Skin of body (tissue), 2 donors: ENCODE data around the gene PLPP2. TPM values are rescaled to one million over a fixed set of nuclear protein-coding genes. Genes with fewer than 3 reads are reported as not detected.
"Not testable (repeated sequence)": the region's sequence is repeated elsewhere in the genome, so short reads cannot be mapped to it uniquely, and the experiment has no call there.

ENCODE experiments used
- DNase-seq: peaks from one replicate; lab custom pipeline; 2025; lab: John Stamatoyannopoulos, UW
- total RNA-seq: library from RNA; depleted of rRNA; stranded (reverse); fragments of >200 nt; gene quantifications from one replicate; pipeline ENCODE4 v1.2.3, GENCODE V29; 2014

The PLPP2 gene
- total RNA-seq, 1 donor from 2014 or later, result 5.1 TPM

DNA sequence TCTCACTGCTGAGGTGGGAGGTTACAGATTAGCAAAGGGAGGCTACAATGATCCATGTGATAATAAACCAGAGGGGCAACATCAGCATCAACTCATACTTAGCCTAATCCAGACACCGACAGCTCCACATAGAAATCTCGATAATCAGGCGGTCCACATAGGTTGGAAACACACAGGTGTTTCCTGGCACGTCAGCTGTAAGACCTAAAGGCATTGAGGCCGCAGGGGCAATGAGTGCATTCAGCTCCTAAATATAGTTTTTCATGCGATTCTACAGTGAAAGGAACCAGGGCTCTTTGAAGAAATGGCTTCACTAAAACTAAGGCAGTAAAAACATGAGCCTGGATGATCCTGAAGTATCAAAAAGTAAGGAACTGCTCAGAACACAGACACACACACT, 19.3 kb downstream of the PLPP2 start:
- no peak for DNase-seq

DNA sequence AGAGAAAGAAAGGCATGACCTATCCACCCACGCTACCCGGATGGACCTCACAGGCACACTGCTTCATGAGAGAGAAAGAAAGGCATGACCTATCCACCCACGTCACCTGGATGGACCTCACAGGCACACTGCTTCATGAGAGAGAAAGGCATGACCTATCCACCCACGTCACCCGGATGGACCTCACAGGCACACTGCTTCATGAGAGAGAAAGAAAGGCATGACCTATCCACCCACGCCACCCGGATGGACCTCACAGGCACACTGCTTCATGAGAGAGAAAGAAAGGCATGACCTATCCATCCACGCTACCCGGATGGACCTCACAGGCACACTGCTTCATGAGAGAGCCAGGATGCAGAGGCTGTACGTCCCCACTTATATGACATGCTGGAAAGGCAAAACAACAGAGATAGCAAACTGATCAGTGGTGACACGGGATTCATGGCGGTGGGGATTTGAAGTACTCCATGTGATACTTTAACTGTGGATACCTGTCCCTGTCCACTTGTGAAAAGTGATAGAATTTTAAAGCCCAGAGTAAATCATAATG, 20.4 kb downstream of the PLPP2 start:
- DNase-seq, result not testable (repeated sequence)

GRCh38 chr19:269241-269640, 22.0 kb downstream of the PLPP2 start:
- DNase-seq, result no peak

- DNase-seq, result no peak
Observed at GRCh38 chr19:262125-262524, 29.1 kb downstream of the PLPP2 start.

- DNase-seq, result not testable (repeated sequence)
Observed at GRCh38 chr19:256804-257203, 34.4 kb downstream of the PLPP2 start.

DNA sequence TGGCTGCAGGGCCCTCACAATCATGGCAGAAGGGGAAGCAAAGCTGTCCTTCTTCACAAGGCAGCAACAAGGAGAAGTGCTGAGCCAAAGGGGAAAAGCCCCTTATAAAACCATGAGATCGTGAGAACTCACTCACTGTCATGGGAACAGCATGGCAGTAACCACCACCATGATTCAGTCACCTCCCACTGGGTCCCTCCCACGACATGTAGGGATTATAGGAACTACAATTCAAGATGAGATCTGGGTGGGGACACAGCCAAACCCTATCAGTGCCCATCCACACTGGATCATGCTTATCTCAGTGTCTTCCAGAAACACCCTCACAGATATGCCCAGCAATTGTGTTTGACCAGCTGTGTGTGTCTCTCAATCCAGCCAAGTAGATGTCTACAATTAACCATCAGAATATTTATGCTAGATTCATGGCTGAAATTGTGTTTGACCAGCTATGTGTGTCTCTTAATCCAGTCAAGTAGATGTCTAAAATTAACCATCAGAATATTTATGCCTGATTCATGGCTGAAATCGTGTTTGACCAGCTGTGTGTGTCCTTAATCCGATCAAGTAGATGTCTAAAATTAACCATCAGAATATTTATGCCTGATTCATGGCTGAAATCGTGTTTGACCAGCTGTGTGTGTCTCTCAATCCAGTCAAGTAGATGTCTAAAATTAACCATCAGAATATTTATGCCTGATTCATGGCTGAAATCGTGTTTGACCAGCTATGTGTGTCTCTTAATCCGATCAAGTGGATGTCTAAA, 38.6 kb downstream of the PLPP2 start:
- not testable (repeated sequence) for DNase-seq

- no peak for DNase-seq
Observed at GRCh38 chr19:246551-246950, 44.7 kb downstream of the PLPP2 start.

DNA sequence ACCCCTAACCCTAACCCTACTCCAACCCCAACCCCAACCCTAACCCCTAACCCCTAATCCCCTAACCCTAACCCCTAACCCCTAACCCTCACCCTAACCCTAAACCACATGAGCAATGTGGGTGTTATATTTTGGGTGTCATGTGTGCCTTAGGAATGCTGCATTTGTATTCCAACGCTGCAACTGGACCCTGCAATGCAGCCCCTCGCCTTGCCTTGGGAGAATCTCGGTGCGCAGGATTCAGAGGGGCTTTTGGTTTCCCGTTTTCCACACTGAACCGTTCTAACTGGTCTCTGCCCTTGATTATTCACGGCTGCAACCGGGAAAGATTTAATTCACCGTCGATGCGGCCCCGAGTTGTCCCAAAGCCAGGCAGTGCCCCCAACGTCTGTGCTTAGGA, 45.3 kb downstream of the PLPP2 start:
- not testable (repeated sequence) for DNase-seq

- no peak for DNase-seq
Observed at GRCh38 chr19:245457-245856, 45.7 kb downstream of the PLPP2 start.

Other genes starting within 250 kb of the PLPP2 start
- gene OR4F17, start 184.3 kb downstream of the PLPP2 start, total RNA-seq, result not detected
- gene MIER2, start 53.4 kb upstream of the PLPP2 start, total RNA-seq, result 12.2 TPM
- 0.49 TPM for gene C2CD4C, start 117.7 kb upstream of the PLPP2 start, total RNA-seq
- gene SHC2, start 169.6 kb upstream of the PLPP2 start, total RNA-seq, result 7.1 TPM
- 0.99 TPM for gene MADCAM1, start 205.1 kb upstream of the PLPP2 start, total RNA-seq
- 10.6 TPM for gene TPGS1, start 216.1 kb upstream of the PLPP2 start, total RNA-seq
- 44.1 TPM for gene CDC34, start 240.4 kb upstream of the PLPP2 start, total RNA-seq